HCT116 (cell line): ENCODE measurements around the gene ITPR2. TPM values are rescaled to one million over a fixed set of nuclear protein-coding genes. Genes with fewer than 3 reads are reported as not detected.

Source experiments
- ATAC-seq: fragments of 200-7000 bp; cut with Tn5 transposase; 2 replicates; pipeline ENCODE4 v1.9.1; 2020; ENCODE audit warnings: mild to moderate bottlenecking, moderate library complexity
- BruUV-seq: library from RNA; stranded (reverse); fragments of 400-500 nt; replicated peaks from 2 replicates; lab custom pipeline; 2021; lab: Mats Ljungman, UMichigan
- CTCF ChIA-PET: fragments of 300-600 bp; sonication (Branson Sonifier 250); formaldehyde crosslinking; loops from one replicate; lab custom pipeline; 2021; ENCODE audit warnings: antibody characterized with exemption; lab: Charles Lee
- POLR2A ChIA-PET: fragments of 300-600, 350-600 bp; sonication (Branson Sonifier 250); formaldehyde crosslinking; loops from one replicate; lab custom pipeline; 2021; ENCODE audit warnings: antibody characterized with exemption; lab: Charles Lee
- RAD21 ChIA-PET, 2 experiments: fragments of 300-600 bp; sonication (Branson Sonifier 250); formaldehyde crosslinking; loops; one replicate each; lab custom pipeline; 2023; ENCODE audit warnings: low total read pairs in 2 of 2; ENCODE audit not compliant: uncharacterized antibody in 2 of 2, unreplicated experiment in 2 of 2, low non-redundant PET in 1 of 2; lab: Charles Lee
- DNase-seq: peaks from one replicate; pipeline ENCODE4 v3.0.0-alpha.2; 2010; ENCODE audit warnings: low read depth, low spot score
- H2AFZ ChIP-seq: fragments of 200-600 bp; shearing (Covaris generic), sonication (generic); 2 replicates; pipeline ENCODE4 v1.6.1; 2017; ENCODE audit warnings: low read depth, mixed run types, mixed read lengths, antibody characterized with exemption, low read length; ENCODE audit not compliant: poor library complexity, severe bottlenecking
- H3K27ac ChIP-seq: 2 replicates; pipeline ENCODE4 v1.5.1; 2012; ENCODE audit warnings: low read depth, low read length
- H3K27me3 ChIP-seq: fragments of 200-600 bp; sonication (generic); 2 replicates; pipeline ENCODE4 v1.6.1; 2016; ENCODE audit warnings: mixed run types, low read length, mixed read lengths; ENCODE audit not compliant: insufficient read depth
- H3K36me3 ChIP-seq, 2 experiments: fragments of 200-500 bp in 1 of 2; fragments of 200-600 bp in 1 of 2; sonication (Bioruptor generic) in 1 of 2; sonication (generic) in 1 of 2; 2 replicates each; pipeline versions ENCODE4 v1.5.1 to v1.6.1; 2014 to 2016; ENCODE audit warnings: low read length in 2 of 2, inconsistent platforms in 1 of 2, mixed read lengths in 1 of 2, mixed run types in 1 of 2; ENCODE audit not compliant: insufficient read depth in 2 of 2, control insufficient read depth in 1 of 2
- H3K4me1 ChIP-seq, 2 experiments: fragments of 200-600 bp in 1 of 2; sonication (generic) in 1 of 2; 2 replicates each; pipeline versions ENCODE4 v1.5.1 to v1.6.1; 2012 to 2017; ENCODE audit warnings: low read length in 2 of 2, inconsistent platforms in 1 of 2, mild to moderate bottlenecking in 1 of 2, mixed read lengths in 1 of 2, mixed run types in 1 of 2, moderate library complexity in 1 of 2; ENCODE audit not compliant: insufficient read depth in 2 of 2, control insufficient read depth in 1 of 2
- H3K4me2 ChIP-seq: fragments of 200-600 bp; sonication (generic); 2 replicates; pipeline ENCODE4 v1.6.1; 2017; ENCODE audit warnings: mixed run types, low read length, mixed read lengths
- H3K4me3 ChIP-seq, 2 experiments: fragments of 200-600 bp in 1 of 2; sonication (generic) in 1 of 2; replicated peaks in 1 of 2; 2 replicates each; pipeline ENCODE4 v1.5.1; 2011 to 2016; ENCODE audit warnings: low read length in 2 of 2, control low read depth in 1 of 2, low read depth in 1 of 2, mild to moderate bottlenecking in 1 of 2, mixed read lengths in 1 of 2, mixed run types in 1 of 2
- H3K79me2 ChIP-seq: fragments of 200-600 bp; sonication (generic); 2 replicates; pipeline ENCODE4 v1.6.1; 2017; ENCODE audit warnings: mild to moderate bottlenecking, mixed run types, low read length, moderate library complexity, mixed read lengths; ENCODE audit not compliant: insufficient read depth
- H3K9ac ChIP-seq: fragments of 200-600 bp; sonication (generic); 2 replicates; pipeline ENCODE4 v1.6.1; 2016; ENCODE audit warnings: low read length, mixed read lengths
- H3K9me2 ChIP-seq: fragments of 200-600 bp; sonication (generic), shearing (Covaris generic); 2 replicates; pipeline ENCODE4 v1.6.1; 2017; ENCODE audit warnings: mixed run types, mild to moderate bottlenecking, moderate library complexity; ENCODE audit not compliant: insufficient read depth
- H3K9me3 ChIP-seq, 2 experiments: fragments of 200-500 bp in 1 of 2; fragments of 200-600 bp in 1 of 2; sonication (Bioruptor generic) in 1 of 2; sonication (generic) in 1 of 2; 2 replicates each; pipeline ENCODE4 v1.6.1; 2014 to 2017; ENCODE audit warnings: low read length in 2 of 2, mixed read lengths in 2 of 2, inconsistent platforms in 1 of 2, low read depth in 1 of 2, mild to moderate bottlenecking in 1 of 2, mixed run types in 1 of 2, moderate library complexity in 1 of 2; ENCODE audit not compliant: control insufficient read depth in 1 of 2, insufficient read depth in 1 of 2
- H4K20me1 ChIP-seq: fragments of 200-600 bp; sonication (generic), shearing (Covaris generic); 2 replicates; pipeline ENCODE4 v1.6.1; 2017; ENCODE audit warnings: mixed run types, mild to moderate bottlenecking, moderate library complexity; ENCODE audit not compliant: insufficient read depth
- CEBPB ChIP-seq: IDR thresholded peaks from 2 replicates; pipeline ENCODE4 v1.6.1; 2012; ENCODE audit warnings: low read depth
- EGR1 ChIP-seq: IDR thresholded peaks from 2 replicates; pipeline ENCODE4 v1.6.1; 2012; ENCODE audit warnings: low read depth
- EZH2 ChIP-seq: fragments of 200-600 bp; sonication (generic); IDR thresholded peaks from 2 replicates; pipeline ENCODE4 v1.6.1; 2017; ENCODE audit warnings: antibody characterized with exemption, mixed run types
- FOSL1 ChIP-seq: IDR thresholded peaks from 2 replicates; pipeline ENCODE4 v1.6.1; 2012; ENCODE audit warnings: low read depth
- JUND ChIP-seq: IDR thresholded peaks from 2 replicates; pipeline ENCODE4 v1.6.1; 2012
- MAX ChIP-seq: IDR thresholded peaks from 2 replicates; pipeline ENCODE4 v1.6.1; 2012
- SIN3A ChIP-seq: IDR thresholded peaks from 2 replicates; pipeline ENCODE4 v1.6.1; 2012; ENCODE audit warnings: low read depth
- SRF ChIP-seq: IDR thresholded peaks from 2 replicates; pipeline ENCODE4 v1.6.1; 2012; ENCODE audit warnings: low read depth
- intact Hi-C: fragments of 100-400 bp; cut with micrococcal nuclease; formaldehyde crosslinking; loops from 2 replicates; pipeline ENCODE4 v1.10.0; 2022
- total RNA-seq: library from RNA; stranded (reverse); gene quantifications from one replicate; pipeline ENCODE4 v1.2.1, GENCODE V29; 2021; ENCODE audit not compliant: unreplicated experiment

Gene ITPR2
- total RNA-seq, 1 experiment from 2014 or later, result 6.5 TPM

- ChIA-PET CTCF (no interaction called here), POLR2A (no interaction called here), RAD21 (no interaction called here)
- Histone ChIP-seq H3K27me3 (no peaks in the 10 kb centered on the region), H3K9me3 (no peaks in the 10 kb centered on the region), H2AFZ (no peak overlapping the region), H3K79me2 (no peaks in the 10 kb centered on the region), H3K4me1 (no peaks in the 10 kb centered on the region), H3K27ac (no peak overlapping the region), H3K9ac (no peak overlapping the region), H3K36me3 (no peaks in the 10 kb centered on the region), H3K9me2 (no peaks in the 10 kb centered on the region), H3K4me2 (no peak overlapping the region), H4K20me1 (no peaks in the 10 kb centered on the region), H3K4me3 (no peak overlapping the region)
- ATAC-seq (no peak), DNase-seq (no peak)
- no peak for TF ChIP-seq JUND
- no TSS peak for BruUV-seq
- intact Hi-C loops, result no loop called here
Observed at GRCh38 chr12:26698186-26698585, 134.8 kb downstream of the ITPR2 start.

- no TSS peak for BruUV-seq
- CTCF ChIA-PET, result no interaction called here
- Histone ChIP-seq H3K9ac (no peak overlapping the region), H3K79me2 (no peaks in the 10 kb centered on the region), H2AFZ (no peak overlapping the region), H3K4me3 (no peak overlapping the region), H3K9me3 (no peaks in the 10 kb centered on the region), H3K4me1 (peaks cover 0 to 3% of the 10 kb centered on the region in 2 experiments; a peak in 2 of 4 replicates), H3K4me2 (no peak overlapping the region), H3K27ac (no peak overlapping the region), H3K9me2 (no peaks in the 10 kb centered on the region), H3K27me3 (no peaks in the 10 kb centered on the region), H4K20me1 (no peaks in the 10 kb centered on the region), H3K36me3 (no peaks in the 10 kb centered on the region)
- RAD21 ChIA-PET, result no interaction called here
- DNase-seq (no peak), ATAC-seq (no peak)
- TF ChIP-seq MAX, result no peak
- intact Hi-C loops, result no loop called here
- POLR2A ChIA-PET, result no interaction called here
Observed at GRCh38 chr12:26697217-26697616, 135.8 kb downstream of the ITPR2 start.

DNA sequence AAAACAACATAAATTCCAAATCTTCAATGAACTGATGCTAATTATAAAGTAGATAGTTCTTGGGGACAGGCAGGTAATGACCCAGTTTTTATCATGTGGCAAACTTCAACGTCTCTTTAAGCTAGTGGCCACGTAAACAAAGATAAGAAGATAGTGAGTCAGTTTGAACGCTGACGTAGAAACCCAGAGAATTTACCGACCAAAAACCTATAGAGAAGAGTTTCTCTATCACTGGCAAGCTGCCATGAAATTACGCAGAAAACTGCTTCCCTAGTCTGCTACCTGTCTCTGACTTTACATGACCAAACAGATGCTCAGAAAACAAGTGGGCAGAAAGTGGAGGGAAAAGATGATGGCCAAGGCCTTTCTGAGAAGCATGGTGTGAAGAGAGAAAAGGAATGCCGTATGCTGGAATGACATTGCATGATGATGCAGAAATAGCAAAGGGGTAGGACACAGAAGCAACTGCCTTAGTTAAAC is 136.3 kb downstream of the ITPR2 start:
- POLR2A ChIA-PET, result no interaction called here
- H2AFZ ChIP-seq, result no peak overlapping the region
- CTCF ChIA-PET, result no interaction called here
- H3K9me2 ChIP-seq, result no peaks in the 10 kb centered on the region
- no peaks in the 10 kb centered on the region for H3K36me3 ChIP-seq
- no peaks in the 10 kb centered on the region for H3K27me3 ChIP-seq
- H3K4me1 ChIP-seq, result peaks cover 0 to 8% of the 10 kb centered on the region in 2 experiments; a peak in 3 of 4 replicates
- no peaks in the 10 kb centered on the region for H3K79me2 ChIP-seq
- H3K4me3 ChIP-seq, result no peak overlapping the region
- no peak overlapping the region for H3K4me2 ChIP-seq
- RAD21 ChIA-PET, result no interaction called here
- DNase-seq (no peak), ATAC-seq (no peak)
- H3K9ac ChIP-seq, result no peak overlapping the region
- no peak overlapping the region for H3K27ac ChIP-seq
- H4K20me1 ChIP-seq, result no peaks in the 10 kb centered on the region
- TF ChIP-seq SRF (no peak), EGR1 (no peak), FOSL1 (no peak), CEBPB (no peak), EZH2 (no peak), JUND (no peak), SIN3A (no peak), MAX (no peak)
- BruUV-seq, result no TSS peak
- no peaks in the 10 kb centered on the region for H3K9me3 ChIP-seq
- intact Hi-C loops, result no loop called here
